ENCODE results near the gene ART3. TPM values are rescaled to one million over a fixed set of nuclear protein-coding genes. Genes with fewer than 3 reads are reported as not detected.

ART3 gene
- total and polyA plus RNA-seq, 9 of the 15 experiments (the other 6 are each of a cell fraction or from before 2014, with no cell fraction given) = 0.69 to 1.4 (median 1.1) TPM; not detected in 1

- TF ChIP-seq ZNF407 (IDR thresholded peaks at IDR 0.05; ENCODE audit: low read depth) = no peak
- no peak for TF ChIP-seq ZNF695 (CRISPR knock-in tag; IDR thresholded peaks at IDR 0.05)
- TF ChIP-seq ZNF395 (CRISPR knock-in tag; IDR thresholded peaks at IDR 0.05) = no peak
- no peak for TF ChIP-seq POLR2A (conservative IDR thresholded peaks at IDR 0.05)
- no peak for TF ChIP-seq SNAPC5 (CRISPR knock-in tag; IDR thresholded peaks at IDR 0.05)
- TF ChIP-seq, protein P1, sequence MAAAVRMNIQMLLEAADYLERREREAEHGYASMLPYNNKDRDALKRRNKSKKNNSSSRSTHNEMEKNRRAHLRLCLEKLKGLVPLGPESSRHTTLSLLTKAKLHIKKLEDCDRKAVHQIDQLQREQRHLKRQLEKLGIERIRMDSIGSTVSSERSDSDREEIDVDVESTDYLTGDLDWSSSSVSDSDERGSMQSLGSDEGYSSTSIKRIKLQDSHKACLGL (CRISPR knock-in tag; IDR thresholded peaks at IDR 0.05; ENCODE audit: borderline replicate concordance, poor library complexity, severe bottlenecking) = no peak
- no peak for TF ChIP-seq ZFP30 (CRISPR knock-in tag; IDR thresholded peaks at IDR 0.05; ENCODE audit: borderline replicate concordance)
- TF ChIP-seq, protein P2, sequence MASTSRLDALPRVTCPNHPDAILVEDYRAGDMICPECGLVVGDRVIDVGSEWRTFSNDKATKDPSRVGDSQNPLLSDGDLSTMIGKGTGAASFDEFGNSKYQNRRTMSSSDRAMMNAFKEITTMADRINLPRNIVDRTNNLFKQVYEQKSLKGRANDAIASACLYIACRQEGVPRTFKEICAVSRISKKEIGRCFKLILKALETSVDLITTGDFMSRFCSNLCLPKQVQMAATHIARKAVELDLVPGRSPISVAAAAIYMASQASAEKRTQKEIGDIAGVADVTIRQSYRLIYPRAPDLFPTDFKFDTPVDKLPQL (IDR thresholded peaks at IDR 0.05; ENCODE audit: extremely low read depth, insufficient read length) = no peak
- TF ChIP-seq POLR3A (IDR thresholded peaks at IDR 0.05; ENCODE audit: borderline replicate concordance, extremely low read depth, insufficient read depth, insufficient read length) = no peak
- no peak for TF ChIP-seq SIRT6 (IDR thresholded peaks at IDR 0.05; ENCODE audit: low read depth, low read length)
- no peak for TF ChIP-seq ZKSCAN1 (IDR thresholded peaks at IDR 0.05; ENCODE audit: low read depth, low read length)
- TF ChIP-seq MAFF (IDR thresholded peaks at IDR 0.05; ENCODE audit: low read length) = no peak
- TF ChIP-seq ZNF174 (CRISPR knock-in tag; IDR thresholded peaks at IDR 0.05) = no peak
- no peak for TF ChIP-seq SMAD2 (IDR thresholded peaks at IDR 0.05; ENCODE audit: low read depth, low read length)
- no peak for TF ChIP-seq USF1 (CRISPR knock-in tag; IDR thresholded peaks at IDR 0.05)
- TF ChIP-seq NELFE (IDR thresholded peaks at IDR 0.05; ENCODE audit: insufficient read depth, insufficient read length) = no peak
- no peak for TF ChIP-seq JUNB (CRISPR knock-in tag; conservative IDR thresholded peaks at IDR 0.05)
These were observed 15.6 kb upstream of the ART3 start (continued) for GRCh38 chr4:76058888-76059426.
